RWPE2 (cell line): ENCODE measurements around the gene SNRNP70.

Experiments used
- ATAC-seq: fragments of 200-7000 bp; cut with Tn5 transposase; 3 replicates; pipeline ENCODE4 v1.9.1; 2021; ENCODE audit warnings: low read depth
- DNase-seq: peaks from one replicate; pipeline ENCODE4 v3.0.0-alpha.2; 2020; ENCODE audit warnings: low spot score
- H3K27ac ChIP-seq: fragments of 450-650 bp; 2 replicates; pipeline ENCODE4 v1.5.1; 2017; ENCODE audit warnings: mild to moderate bottlenecking; ENCODE audit not compliant: poor library complexity, severe bottlenecking
- H3K27me3 ChIP-seq: fragments of 250-450 bp; sonication (Bioruptor Pico); 2 replicates; pipeline ENCODE4 v1.5.1; 2021; ENCODE audit warnings: mild to moderate bottlenecking, moderate library complexity; ENCODE audit not compliant: insufficient read depth, poor library complexity, severe bottlenecking
- H3K36me3 ChIP-seq: fragments of 250-450 bp; sonication (Bioruptor Pico); 2 replicates; pipeline ENCODE4 v1.5.1; 2020; ENCODE audit warnings: low read depth, mild to moderate bottlenecking, moderate library complexity
- H3K4me1 ChIP-seq: fragments of 250-450 bp; sonication (Bioruptor Pico); 2 replicates; pipeline ENCODE4 v1.5.1; 2021; ENCODE audit warnings: mild to moderate bottlenecking, moderate library complexity; ENCODE audit not compliant: insufficient read depth, poor library complexity, severe bottlenecking
- H3K4me3 ChIP-seq: fragments of 250-450 bp; sonication (Bioruptor Pico); 2 replicates; pipeline ENCODE4 v1.5.1; 2021; ENCODE audit warnings: mild to moderate bottlenecking, moderate library complexity; ENCODE audit not compliant: severe bottlenecking
- H3K9me3 ChIP-seq: fragments of 250-450 bp; sonication (Bioruptor Pico); 2 replicates; pipeline ENCODE4 v1.5.1; 2021; ENCODE audit warnings: mild to moderate bottlenecking, moderate library complexity; ENCODE audit not compliant: severe bottlenecking
- CTCF ChIP-seq: fragments of 450-650 bp; IDR thresholded peaks from one replicate; pipeline ENCODE4 v1.5.1; 2017; ENCODE audit warnings: mild to moderate bottlenecking, moderate library complexity; ENCODE audit not compliant: poor library complexity, severe bottlenecking

Gene SNRNP70

GRCh38 chr19:49132974-49133609 lies 47.8 kb downstream of the SNRNP70 start:
- H3K4me3 ChIP-seq: no peak overlapping the region
- peaks cover 5% of the 10 kb centered on the region for H3K4me1 ChIP-seq
- DNase-seq (no peak), ATAC-seq (no peak)
- H3K36me3 ChIP-seq: peaks cover 4% of the 10 kb centered on the region; the same call in 1 of the 2 replicates
- H3K27ac ChIP-seq: no peak overlapping the region
- no peaks in the 10 kb centered on the region for H3K27me3 ChIP-seq
- no peaks in the 10 kb centered on the region for H3K9me3 ChIP-seq
- no peak for TF ChIP-seq CTCF

- Histone ChIP-seq H3K36me3 (peaks cover 4% of the 10 kb centered on the region; the same call in 1 of the 2 replicates), H3K9me3 (no peaks in the 10 kb centered on the region), H3K4me3 (no peak overlapping the region), H3K27me3 (no peaks in the 10 kb centered on the region), H3K4me1 (peaks cover 2% of the 10 kb centered on the region), H3K27ac (no peak overlapping the region)
- ATAC-seq: peak; percentile 67
- no peak for DNase-seq
- TF ChIP-seq CTCF: no peak
Measured at GRCh38 chr19:49133621-49134454, 48.6 kb downstream of the SNRNP70 start.

DNA sequence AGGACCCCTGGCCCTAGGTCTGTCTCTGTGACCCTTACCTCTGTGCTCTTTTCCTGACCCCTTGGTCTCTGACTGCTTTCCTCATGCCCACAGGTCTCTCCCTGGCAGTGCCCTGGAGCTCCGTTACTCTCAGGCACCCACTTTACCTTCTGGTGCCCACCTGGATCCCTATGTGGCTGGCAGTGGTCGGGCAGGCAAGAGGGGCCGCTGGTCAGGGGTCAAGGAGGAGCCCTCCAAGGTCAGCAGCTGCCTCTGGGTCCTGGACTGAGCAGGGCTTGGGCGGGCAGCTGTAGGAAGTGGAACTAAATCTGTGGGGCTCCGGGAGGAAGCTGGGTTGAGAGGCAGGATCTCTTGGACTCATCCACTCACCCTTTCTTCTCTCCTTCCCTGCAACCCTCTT lies 50.4 kb downstream of the SNRNP70 start:
- H3K4me1 ChIP-seq: no peaks in the 10 kb centered on the region
- ATAC-seq (no peak), DNase-seq (no peak)
- no peaks in the 10 kb centered on the region for H3K27me3 ChIP-seq
- H3K9me3 ChIP-seq: no peaks in the 10 kb centered on the region
- H3K4me3 ChIP-seq: no peak overlapping the region
- H3K27ac ChIP-seq: no peak overlapping the region
- TF ChIP-seq CTCF: no peak
- H3K36me3 ChIP-seq: peaks cover 4% of the 10 kb centered on the region; the same call in 1 of the 2 replicates

- Histone ChIP-seq H3K4me3 (no peak overlapping the region), H3K4me1 (no peaks in the 10 kb centered on the region), H3K9me3 (no peaks in the 10 kb centered on the region), H3K27me3 (no peaks in the 10 kb centered on the region), H3K27ac (no peak overlapping the region), H3K36me3 (peaks cover 4% of the 10 kb centered on the region; the same call in 1 of the 2 replicates)
- TF ChIP-seq CTCF: no peak
- ATAC-seq: no peak
- no peak for DNase-seq
Measured at GRCh38 chr19:49136771-49137171, 51.5 kb downstream of the SNRNP70 start.
